ENCODE results near the gene LAMTOR4. TPM values are rescaled to one million over a fixed set of nuclear protein-coding genes. Genes with fewer than 3 reads are reported as not detected.

The LAMTOR4 gene
- total RNA-seq, 1 donor from 2014 or later: 100 TPM

DNA sequence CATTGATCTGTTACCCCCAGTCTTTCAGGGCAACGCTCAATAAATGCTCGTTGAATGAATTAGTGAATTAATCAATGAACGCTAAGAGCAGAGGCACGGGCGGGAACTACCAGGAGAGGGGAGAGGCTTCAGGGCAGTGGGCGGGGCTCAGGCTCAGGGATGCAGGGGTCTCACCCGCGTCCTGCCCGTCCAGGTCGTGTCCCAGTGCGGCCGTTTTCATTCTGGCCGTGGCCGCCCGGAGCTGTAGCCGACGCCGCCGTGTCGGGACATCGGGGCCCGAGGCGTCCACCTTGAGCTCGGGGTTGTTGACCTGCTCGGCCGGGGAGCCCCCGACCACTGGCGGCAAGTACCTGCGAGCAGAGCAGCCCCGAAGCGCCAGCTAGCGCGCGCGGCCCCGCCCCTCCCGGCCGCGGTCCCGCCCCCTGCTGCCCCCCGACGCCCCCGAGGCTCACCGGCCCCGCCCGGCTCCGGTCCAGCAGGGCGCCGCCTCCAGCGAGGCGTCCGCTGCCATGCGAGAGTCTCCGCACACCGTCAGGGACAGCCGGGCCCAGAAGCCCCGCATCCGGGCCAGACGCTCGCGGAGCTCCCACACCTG, 22.5 kb downstream of the LAMTOR4 start:
- no peaks in the 10 kb centered on the region for H3K36me3 ChIP-seq
- peaks cover 32% of the 10 kb centered on the region for H3K4me1 ChIP-seq
- H3K27me3 ChIP-seq (ENCODE audit: low read depth): peaks cover 69% of the 10 kb centered on the region
- no peak for DNase-seq
- no peak overlapping the region for H3K27ac ChIP-seq (replicated peaks)
- H3K9me3 ChIP-seq (replicated peaks): no peaks in the 10 kb centered on the region
- peak overlapping the region; percentile 62 for H3K4me3 ChIP-seq
- intact Hi-C loops (cut with micrococcal nuclease): no loop called here
- TF ChIP-seq, protein P1, sequence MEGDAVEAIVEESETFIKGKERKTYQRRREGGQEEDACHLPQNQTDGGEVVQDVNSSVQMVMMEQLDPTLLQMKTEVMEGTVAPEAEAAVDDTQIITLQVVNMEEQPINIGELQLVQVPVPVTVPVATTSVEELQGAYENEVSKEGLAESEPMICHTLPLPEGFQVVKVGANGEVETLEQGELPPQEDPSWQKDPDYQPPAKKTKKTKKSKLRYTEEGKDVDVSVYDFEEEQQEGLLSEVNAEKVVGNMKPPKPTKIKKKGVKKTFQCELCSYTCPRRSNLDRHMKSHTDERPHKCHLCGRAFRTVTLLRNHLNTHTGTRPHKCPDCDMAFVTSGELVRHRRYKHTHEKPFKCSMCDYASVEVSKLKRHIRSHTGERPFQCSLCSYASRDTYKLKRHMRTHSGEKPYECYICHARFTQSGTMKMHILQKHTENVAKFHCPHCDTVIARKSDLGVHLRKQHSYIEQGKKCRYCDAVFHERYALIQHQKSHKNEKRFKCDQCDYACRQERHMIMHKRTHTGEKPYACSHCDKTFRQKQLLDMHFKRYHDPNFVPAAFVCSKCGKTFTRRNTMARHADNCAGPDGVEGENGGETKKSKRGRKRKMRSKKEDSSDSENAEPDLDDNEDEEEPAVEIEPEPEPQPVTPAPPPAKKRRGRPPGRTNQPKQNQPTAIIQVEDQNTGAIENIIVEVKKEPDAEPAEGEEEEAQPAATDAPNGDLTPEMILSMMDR (IDR thresholded peaks at IDR 0.05; ENCODE audit: borderline replicate concordance): no peak

DNA sequence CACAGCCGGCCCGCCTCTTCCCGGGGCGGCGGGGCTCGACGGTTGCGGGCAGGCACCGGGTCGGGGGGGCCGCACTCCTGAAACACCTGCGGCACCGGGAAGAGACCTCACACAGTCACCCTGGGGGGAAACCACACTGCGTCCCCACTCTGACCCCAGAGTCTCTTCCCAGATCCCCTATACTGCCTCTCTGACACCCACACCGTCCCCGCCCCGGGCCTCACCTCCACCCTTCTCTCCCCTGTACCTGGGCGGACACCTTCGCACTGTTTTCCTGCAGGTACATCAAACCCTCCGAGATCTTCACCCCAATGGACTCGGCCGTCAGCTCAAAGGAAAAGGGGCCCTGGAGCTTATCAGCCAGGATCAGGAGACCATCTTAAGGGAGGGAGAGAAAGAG, 23.1 kb downstream of the LAMTOR4 start:
- Histone ChIP-seq H3K27me3 (ENCODE audit: low read depth) (peaks cover 63% of the 10 kb centered on the region), H3K4me1 (peaks cover 36% of the 10 kb centered on the region), H3K9me3 (replicated peaks) (no peaks in the 10 kb centered on the region), H3K36me3 (no peaks in the 10 kb centered on the region), H3K4me3 (peak overlapping the region; percentile 62), H3K27ac (replicated peaks) (no peak overlapping the region)
- intact Hi-C loops (cut with micrococcal nuclease): no loop called here
- TF ChIP-seq, protein P1 (IDR thresholded peaks at IDR 0.05; ENCODE audit: borderline replicate concordance): no peak
- DNase-seq: no peak

DNA sequence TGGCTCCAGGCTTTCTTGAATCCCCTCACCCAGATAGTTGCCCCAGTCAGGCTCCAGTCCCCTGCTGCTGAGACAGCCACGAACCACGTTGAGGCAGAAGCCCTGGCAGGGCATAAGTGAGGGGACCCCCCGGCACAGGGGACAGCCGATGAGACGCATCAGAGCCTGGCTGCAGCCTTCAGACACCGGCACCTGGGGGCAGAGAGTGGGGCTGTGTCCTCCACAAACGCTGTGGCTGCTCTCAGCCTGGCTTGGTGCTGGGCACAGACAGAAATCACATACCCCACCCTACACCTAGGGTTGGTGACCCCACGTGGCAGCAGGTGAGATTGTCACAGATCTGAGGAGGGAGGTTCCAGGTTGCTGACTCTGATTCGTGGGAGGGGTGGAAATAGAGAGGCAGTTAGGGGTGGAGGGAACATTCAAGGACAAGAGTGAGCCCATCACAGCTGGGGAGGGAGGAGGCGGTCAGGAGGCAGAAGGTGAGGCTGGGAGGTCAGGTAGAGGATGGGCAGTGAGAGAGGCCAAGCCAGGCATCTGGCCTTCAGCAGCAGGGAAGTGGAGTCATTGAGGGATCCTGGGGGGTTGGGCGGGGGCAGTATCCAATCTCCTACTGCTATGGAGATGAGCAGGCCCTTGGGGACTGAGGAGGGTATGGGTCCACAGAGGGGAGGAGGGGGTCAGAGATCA, 25.2 kb downstream of the LAMTOR4 start:
- TF ChIP-seq, protein P1 (IDR thresholded peaks at IDR 0.05; ENCODE audit: borderline replicate concordance): no peak
- peaks cover 28% of the 10 kb centered on the region for H3K4me1 ChIP-seq
- H3K27ac ChIP-seq (replicated peaks): no peak overlapping the region
- H3K27me3 ChIP-seq (ENCODE audit: low read depth): peaks cover 46% of the 10 kb centered on the region
- no peaks in the 10 kb centered on the region for H3K36me3 ChIP-seq
- intact Hi-C loops (cut with micrococcal nuclease): no loop called here
- H3K9me3 ChIP-seq (replicated peaks): no peaks in the 10 kb centered on the region
- no peak overlapping the region for H3K4me3 ChIP-seq
- no peak for DNase-seq

DNA sequence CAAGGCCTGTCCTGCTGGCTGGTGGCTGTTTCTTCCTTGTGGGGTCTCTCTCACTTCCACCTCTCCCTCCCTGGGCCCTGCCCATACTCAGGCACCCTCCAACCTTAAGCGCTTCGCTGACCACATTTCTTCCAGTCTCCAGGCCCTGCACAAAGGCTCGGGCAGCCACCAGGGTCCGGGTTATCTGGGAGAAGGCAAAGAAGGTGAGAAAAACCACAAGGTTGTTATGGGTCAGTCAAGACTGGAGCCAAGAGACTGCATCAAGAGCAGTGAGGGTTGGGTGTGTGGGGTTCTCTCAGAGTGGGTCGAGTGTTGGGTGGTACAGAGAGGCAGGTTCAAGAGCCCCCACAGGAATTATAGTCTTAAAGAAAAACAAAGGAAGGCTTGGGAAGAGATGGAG, 25.9 kb downstream of the LAMTOR4 start:
- H3K36me3 ChIP-seq: no peaks in the 10 kb centered on the region
- peaks cover 27% of the 10 kb centered on the region for H3K4me1 ChIP-seq
- TF ChIP-seq, protein P1 (IDR thresholded peaks at IDR 0.05; ENCODE audit: borderline replicate concordance): no peak
- H3K9me3 ChIP-seq (replicated peaks): no peaks in the 10 kb centered on the region
- H3K4me3 ChIP-seq: no peak overlapping the region
- H3K27ac ChIP-seq (replicated peaks): no peak overlapping the region
- no peak for DNase-seq
- intact Hi-C loops (cut with micrococcal nuclease): no loop called here
- peaks cover 41% of the 10 kb centered on the region for H3K27me3 ChIP-seq (ENCODE audit: low read depth)

DNA sequence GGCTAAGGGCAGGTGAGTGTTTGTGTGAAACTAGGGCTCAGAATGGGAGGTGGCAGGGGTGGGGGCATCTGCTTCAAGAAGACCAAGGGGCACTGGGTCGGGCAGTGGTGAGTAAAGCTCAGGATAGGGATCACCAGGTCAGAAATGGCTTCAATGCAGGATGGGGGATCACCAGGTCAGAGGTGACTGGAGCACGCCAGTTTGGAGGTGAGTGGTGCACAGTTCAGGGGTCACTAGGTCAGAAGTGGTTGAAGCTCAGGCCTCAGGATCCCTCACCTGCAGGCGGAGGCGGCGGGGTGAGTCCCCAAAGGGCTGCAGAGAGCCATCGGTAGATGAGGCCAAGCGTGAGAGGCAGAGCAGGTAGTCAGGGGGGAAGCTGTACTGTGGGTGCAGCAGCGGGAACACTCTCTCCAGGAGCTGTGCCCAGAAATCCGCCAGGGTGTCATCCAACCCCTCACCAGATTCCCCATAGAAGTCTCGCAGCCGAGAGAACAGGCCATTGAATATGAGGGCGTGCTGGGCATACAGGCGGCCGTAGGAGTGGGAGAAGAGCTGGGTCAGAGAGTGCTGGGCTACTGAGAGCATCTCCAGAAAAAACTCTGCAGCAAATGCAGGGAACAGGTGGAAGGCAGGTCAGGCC, 26.7 kb downstream of the LAMTOR4 start:
- no peaks in the 10 kb centered on the region for H3K9me3 ChIP-seq (replicated peaks)
- H3K4me1 ChIP-seq: peaks cover 27% of the 10 kb centered on the region
- H3K4me3 ChIP-seq: no peak overlapping the region
- DNase-seq: no peak
- H3K27ac ChIP-seq (replicated peaks): no peak overlapping the region
- TF ChIP-seq, protein P1 (IDR thresholded peaks at IDR 0.05; ENCODE audit: borderline replicate concordance): no peak
- peaks cover 33% of the 10 kb centered on the region for H3K27me3 ChIP-seq (ENCODE audit: low read depth)
- no peaks in the 10 kb centered on the region for H3K36me3 ChIP-seq
- intact Hi-C loops (cut with micrococcal nuclease): no loop called here
